SK-N-SH treated with all-trans-retinoic acid at 6 μM for 48 hours (cell line): ENCODE measurements around the gene SP5.

Source experiments
- ATAC-seq: fragments of 200-7000 bp; cut with Tn5 transposase; 3 replicates; pipeline ENCODE4 v1.9.1; 2020; ENCODE audit warnings: mild to moderate bottlenecking, moderate library complexity
- ARNTL ChIP-seq: fragments of 450-650 bp; formaldehyde crosslinking; IDR thresholded peaks from 2 replicates; pipeline ENCODE4 v1.5.0; 2020; ENCODE audit warnings: low read depth, mild to moderate bottlenecking, moderate library complexity, borderline replicate concordance
- CSDC2 ChIP-seq: fragments of 250-450 bp; sonication (Bioruptor Pico); IDR thresholded peaks from 2 replicates; pipeline ENCODE4 v1.5.0; 2020; ENCODE audit warnings: mild to moderate bottlenecking, moderate library complexity
- ESRRG ChIP-seq: fragments of 250-450 bp; sonication (Bioruptor Pico); IDR thresholded peaks from 2 replicates; pipeline ENCODE4 v1.6.1; 2021; ENCODE audit warnings: mild to moderate bottlenecking
- GLIS3 ChIP-seq: fragments of 250-450 bp; sonication (Bioruptor Pico); IDR thresholded peaks from 2 replicates; pipeline ENCODE4 v1.5.0; 2020; ENCODE audit warnings: mild to moderate bottlenecking, moderate library complexity
- ISL1 ChIP-seq: fragments of 250-450 bp; sonication (Bioruptor Pico); IDR thresholded peaks from 2 replicates; pipeline ENCODE4 v2.1.2; 2022; ENCODE audit warnings: mild to moderate bottlenecking, moderate library complexity
- PPARA ChIP-seq: fragments of 250-450 bp; sonication (Bioruptor Pico); IDR thresholded peaks from 2 replicates; pipeline ENCODE4 v1.5.0; 2020; ENCODE audit warnings: mild to moderate bottlenecking, borderline replicate concordance
- SNAI2 ChIP-seq: fragments of 250-450 bp; sonication (Bioruptor Pico); IDR thresholded peaks from 2 replicates; pipeline ENCODE4 v1.5.0; 2020; ENCODE audit warnings: mild to moderate bottlenecking, moderate library complexity
- TCF4 ChIP-seq: fragments of 250-450 bp; sonication (Bioruptor Pico); IDR thresholded peaks from 2 replicates; pipeline ENCODE4 v1.8.0; 2021; ENCODE audit warnings: mild to moderate bottlenecking, moderate library complexity, borderline replicate concordance
- TOX ChIP-seq: fragments of 250-450 bp; sonication (Bioruptor Pico); IDR thresholded peaks from 2 replicates; pipeline ENCODE4 v1.8.0; 2021; ENCODE audit warnings: mild to moderate bottlenecking, moderate library complexity, borderline replicate concordance
- ZC3H10 ChIP-seq: fragments of 250-450 bp; sonication (Bioruptor Pico); IDR thresholded peaks from 2 replicates; pipeline ENCODE4 v1.5.1; 2021; ENCODE audit warnings: mild to moderate bottlenecking, moderate library complexity
- ZFP3 ChIP-seq: fragments of 250-450 bp; sonication (Bioruptor Pico); IDR thresholded peaks from 2 replicates; pipeline ENCODE4 v1.5.0; 2020; ENCODE audit warnings: mild to moderate bottlenecking, moderate library complexity
- ZFP30 ChIP-seq: fragments of 450-650 bp; formaldehyde crosslinking; IDR thresholded peaks from 2 replicates; pipeline ENCODE4 v1.5.0; 2022; ENCODE audit warnings: mild to moderate bottlenecking, moderate library complexity
- ZNF565 ChIP-seq: fragments of 450-650 bp; formaldehyde crosslinking; conservative IDR thresholded peaks from 2 replicates; pipeline ENCODE4 v1.5.0; 2020; ENCODE audit warnings: low read depth, mild to moderate bottlenecking, moderate library complexity
- ZNF8 ChIP-seq: fragments of 450-650 bp; formaldehyde crosslinking; IDR thresholded peaks from 2 replicates; pipeline ENCODE4 v1.5.0; 2020; ENCODE audit warnings: mild to moderate bottlenecking, moderate library complexity
- TF ChIP-seq, protein P1 (sequence below): fragments of 250-450 bp; sonication (Bioruptor Pico); IDR thresholded peaks from 2 replicates; pipeline ENCODE4 v1.5.1; 2020; ENCODE audit warnings: low read depth, mild to moderate bottlenecking, moderate library complexity
- TF ChIP-seq, protein P2 (sequence below): fragments of 250-450 bp; sonication (Bioruptor Pico); IDR thresholded peaks from 2 replicates; pipeline ENCODE4 v1.8.0; 2021; ENCODE audit warnings: low read depth, mild to moderate bottlenecking, moderate library complexity, borderline replicate concordance
- TF ChIP-seq, protein P3 (sequence below): fragments of 250-450 bp; sonication (Bioruptor Pico); IDR thresholded peaks from 2 replicates; pipeline ENCODE4 v1.8.0; 2020; ENCODE audit warnings: mild to moderate bottlenecking, moderate library complexity, borderline replicate concordance
- TF ChIP-seq, protein P4 (sequence below): fragments of 250-450 bp; sonication (Bioruptor Pico); IDR thresholded peaks from 2 replicates; pipeline ENCODE4 v1.5.0; 2020; ENCODE audit warnings: mild to moderate bottlenecking, moderate library complexity

The SP5 gene

DNA sequence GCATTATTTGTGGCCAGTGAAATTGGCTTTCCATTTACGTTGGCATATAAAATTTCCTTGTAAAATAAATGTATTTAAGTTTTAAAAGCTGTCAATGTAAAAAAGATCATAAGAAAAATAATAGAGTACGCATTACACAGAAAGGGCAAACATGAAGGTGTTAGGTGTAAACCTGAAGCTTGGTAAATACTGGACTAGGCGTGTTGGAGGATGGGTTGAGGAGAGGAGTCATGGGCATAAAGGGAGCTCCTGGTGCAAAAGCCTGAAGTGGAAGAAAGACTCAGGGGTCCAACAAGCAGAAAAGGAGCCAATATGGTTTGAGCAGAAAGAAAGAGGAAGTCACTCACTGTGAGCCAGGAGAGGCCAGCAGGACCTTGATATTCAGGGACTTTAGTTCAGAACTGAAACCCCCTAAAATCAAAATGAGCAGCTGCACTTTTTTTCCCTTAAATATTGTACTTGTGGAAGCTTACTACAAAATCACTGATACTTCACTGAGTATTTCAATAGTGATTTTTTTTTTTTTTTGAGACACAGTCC is 24.4 kb downstream of the SP5 start:
- TF ChIP-seq ISL1 (no peak), ZFP30 (CRISPR knock-in tag) (no peak), TCF4 (CRISPR knock-in tag) (no peak), ARNTL (no peak), ZC3H10 (CRISPR knock-in tag) (no peak), SNAI2 (CRISPR knock-in tag) (no peak), ZNF565 (CRISPR knock-in tag) (no peak), CSDC2 (CRISPR knock-in tag) (no peak), PPARA (CRISPR knock-in tag) (no peak), ZNF8 (CRISPR knock-in tag) (no peak), ZFP3 (CRISPR knock-in tag) (no peak), GLIS3 (CRISPR knock-in tag) (no peak)
- TF ChIP-seq, protein P1, sequence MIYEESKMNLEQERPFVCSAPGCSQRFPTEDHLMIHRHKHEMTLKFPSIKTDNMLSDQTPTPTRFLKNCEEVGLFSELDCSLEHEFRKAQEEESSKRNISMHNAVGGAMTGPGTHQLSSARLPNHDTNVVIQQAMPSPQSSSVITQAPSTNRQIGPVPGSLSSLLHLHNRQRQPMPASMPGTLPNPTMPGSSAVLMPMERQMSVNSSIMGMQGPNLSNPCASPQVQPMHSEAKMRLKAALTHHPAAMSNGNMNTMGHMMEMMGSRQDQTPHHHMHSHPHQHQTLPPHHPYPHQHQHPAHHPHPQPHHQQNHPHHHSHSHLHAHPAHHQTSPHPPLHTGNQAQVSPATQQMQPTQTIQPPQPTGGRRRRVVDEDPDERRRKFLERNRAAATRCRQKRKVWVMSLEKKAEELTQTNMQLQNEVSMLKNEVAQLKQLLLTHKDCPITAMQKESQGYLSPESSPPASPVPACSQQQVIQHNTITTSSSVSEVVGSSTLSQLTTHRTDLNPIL (CRISPR knock-in tag) = no peak
- TF ChIP-seq, protein P2, sequence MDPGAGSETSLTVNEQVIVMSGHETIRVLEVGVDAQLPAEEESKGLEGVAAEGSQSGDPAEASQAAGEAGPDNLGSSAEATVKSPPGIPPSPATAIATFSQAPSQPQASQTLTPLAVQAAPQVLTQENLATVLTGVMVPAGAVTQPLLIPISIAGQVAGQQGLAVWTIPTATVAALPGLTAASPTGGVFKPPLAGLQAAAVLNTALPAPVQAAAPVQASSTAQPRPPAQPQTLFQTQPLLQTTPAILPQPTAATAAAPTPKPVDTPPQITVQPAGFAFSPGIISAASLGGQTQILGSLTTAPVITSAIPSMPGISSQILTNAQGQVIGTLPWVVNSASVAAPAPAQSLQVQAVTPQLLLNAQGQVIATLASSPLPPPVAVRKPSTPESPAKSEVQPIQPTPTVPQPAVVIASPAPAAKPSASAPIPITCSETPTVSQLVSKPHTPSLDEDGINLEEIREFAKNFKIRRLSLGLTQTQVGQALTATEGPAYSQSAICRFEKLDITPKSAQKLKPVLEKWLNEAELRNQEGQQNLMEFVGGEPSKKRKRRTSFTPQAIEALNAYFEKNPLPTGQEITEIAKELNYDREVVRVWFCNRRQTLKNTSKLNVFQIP = no peak
- no peak; the same call in 2 of the 3 replicates for ATAC-seq

DNA sequence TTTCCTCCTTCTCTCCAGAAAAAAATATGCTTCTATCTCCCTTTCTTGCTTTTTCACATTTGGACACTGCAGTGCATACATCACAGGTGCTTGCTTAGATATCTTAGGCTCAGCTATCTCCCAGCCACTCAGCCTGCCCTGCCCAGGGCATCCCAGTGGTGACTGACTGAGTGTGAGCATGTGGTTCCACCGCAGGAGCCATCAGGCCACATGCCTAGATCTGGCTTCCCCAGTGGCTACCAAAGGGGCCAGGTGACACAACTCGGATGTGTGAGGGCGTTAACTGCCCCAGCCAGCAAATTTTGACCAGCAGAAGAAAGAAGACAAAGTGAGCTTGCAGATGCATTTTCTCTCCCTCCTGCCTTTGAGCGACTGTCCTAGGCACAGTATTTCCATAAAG is 25.5 kb downstream of the SP5 start:
- TF ChIP-seq ISL1 (no peak), GLIS3 (CRISPR knock-in tag) (no peak), CSDC2 (CRISPR knock-in tag) (no peak)
- TF ChIP-seq, protein P3, sequence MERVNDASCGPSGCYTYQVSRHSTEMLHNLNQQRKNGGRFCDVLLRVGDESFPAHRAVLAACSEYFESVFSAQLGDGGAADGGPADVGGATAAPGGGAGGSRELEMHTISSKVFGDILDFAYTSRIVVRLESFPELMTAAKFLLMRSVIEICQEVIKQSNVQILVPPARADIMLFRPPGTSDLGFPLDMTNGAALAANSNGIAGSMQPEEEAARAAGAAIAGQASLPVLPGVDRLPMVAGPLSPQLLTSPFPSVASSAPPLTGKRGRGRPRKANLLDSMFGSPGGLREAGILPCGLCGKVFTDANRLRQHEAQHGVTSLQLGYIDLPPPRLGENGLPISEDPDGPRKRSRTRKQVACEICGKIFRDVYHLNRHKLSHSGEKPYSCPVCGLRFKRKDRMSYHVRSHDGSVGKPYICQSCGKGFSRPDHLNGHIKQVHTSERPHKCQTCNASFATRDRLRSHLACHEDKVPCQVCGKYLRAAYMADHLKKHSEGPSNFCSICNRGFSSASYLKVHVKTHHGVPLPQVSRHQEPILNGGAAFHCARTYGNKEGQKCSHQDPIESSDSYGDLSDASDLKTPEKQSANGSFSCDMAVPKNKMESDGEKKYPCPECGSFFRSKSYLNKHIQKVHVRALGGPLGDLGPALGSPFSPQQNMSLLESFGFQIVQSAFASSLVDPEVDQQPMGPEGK (CRISPR knock-in tag) = no peak
- ATAC-seq = no peak

DNA sequence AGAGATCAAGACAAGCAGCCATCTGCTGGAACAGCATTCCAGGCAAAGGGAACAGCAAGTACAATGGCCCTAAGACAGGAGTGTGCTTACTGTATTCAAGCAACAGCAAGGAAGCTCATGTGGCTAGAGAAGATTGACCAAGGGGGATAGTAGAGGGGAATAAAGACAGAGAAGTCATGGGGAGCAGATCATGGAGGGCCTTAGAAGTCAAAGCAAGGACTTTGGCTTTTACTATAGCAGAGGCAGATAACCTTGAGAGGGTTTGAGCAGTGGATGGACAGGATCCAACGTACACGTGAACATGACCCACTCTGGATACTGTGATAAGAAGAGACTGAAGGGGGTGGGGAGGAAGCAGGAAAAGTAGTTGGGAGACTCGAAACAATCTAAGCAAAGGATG is 26.9 kb downstream of the SP5 start:
- ATAC-seq = no peak
- TF ChIP-seq, protein P4, sequence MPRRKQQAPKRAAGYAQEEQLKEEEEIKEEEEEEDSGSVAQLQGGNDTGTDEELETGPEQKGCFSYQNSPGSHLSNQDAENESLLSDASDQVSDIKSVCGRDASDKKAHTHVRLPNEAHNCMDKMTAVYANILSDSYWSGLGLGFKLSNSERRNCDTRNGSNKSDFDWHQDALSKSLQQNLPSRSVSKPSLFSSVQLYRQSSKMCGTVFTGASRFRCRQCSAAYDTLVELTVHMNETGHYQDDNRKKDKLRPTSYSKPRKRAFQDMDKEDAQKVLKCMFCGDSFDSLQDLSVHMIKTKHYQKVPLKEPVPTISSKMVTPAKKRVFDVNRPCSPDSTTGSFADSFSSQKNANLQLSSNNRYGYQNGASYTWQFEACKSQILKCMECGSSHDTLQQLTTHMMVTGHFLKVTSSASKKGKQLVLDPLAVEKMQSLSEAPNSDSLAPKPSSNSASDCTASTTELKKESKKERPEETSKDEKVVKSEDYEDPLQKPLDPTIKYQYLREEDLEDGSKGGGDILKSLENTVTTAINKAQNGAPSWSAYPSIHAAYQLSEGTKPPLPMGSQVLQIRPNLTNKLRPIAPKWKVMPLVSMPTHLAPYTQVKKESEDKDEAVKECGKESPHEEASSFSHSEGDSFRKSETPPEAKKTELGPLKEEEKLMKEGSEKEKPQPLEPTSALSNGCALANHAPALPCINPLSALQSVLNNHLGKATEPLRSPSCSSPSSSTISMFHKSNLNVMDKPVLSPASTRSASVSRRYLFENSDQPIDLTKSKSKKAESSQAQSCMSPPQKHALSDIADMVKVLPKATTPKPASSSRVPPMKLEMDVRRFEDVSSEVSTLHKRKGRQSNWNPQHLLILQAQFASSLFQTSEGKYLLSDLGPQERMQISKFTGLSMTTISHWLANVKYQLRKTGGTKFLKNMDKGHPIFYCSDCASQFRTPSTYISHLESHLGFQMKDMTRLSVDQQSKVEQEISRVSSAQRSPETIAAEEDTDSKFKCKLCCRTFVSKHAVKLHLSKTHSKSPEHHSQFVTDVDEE (CRISPR knock-in tag) = no peak
- TF ChIP-seq TOX (CRISPR knock-in tag) (no peak), ZNF565 (CRISPR knock-in tag) (no peak), ZFP3 (CRISPR knock-in tag) (no peak), ZFP30 (CRISPR knock-in tag) (no peak), ARNTL (no peak)
- TF ChIP-seq, protein P3 (CRISPR knock-in tag) = no peak

DNA sequence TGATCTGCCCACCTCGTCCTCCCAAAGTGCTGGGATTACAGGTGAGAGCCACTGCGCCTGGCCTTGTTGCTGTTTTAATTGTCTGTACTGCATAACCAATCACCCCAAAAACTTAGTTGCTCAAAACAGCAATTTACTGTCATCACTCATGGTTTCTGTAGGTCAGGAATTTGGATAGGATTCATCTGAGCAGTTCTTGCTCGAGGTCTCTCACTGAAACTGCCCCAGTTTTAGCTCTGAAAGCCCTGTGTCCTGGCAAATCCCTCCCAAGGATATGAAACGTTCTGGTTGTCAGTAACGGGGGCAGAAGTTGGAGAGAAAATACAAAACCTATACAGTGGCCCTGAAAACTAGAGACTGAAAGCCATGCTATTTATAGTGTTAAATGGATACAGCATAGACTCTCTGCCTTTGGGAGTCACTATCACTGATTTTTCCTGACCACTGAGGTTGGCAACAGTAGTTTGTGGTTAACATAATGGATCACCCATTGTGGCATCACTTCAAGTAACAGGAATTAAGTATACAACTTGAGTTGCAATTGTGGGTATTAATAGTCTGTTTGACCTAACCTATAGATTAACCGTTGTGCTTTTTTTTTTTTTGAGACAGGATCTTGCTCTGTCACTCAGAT is 27.9 kb downstream of the SP5 start:
- no peak for ATAC-seq

More for the DNA sequence above, 27.9 kb downstream of the SP5 start:
- TF ChIP-seq ISL1 (no peak), ZC3H10 (CRISPR knock-in tag) (no peak), ESRRG (no peak), ZNF8 (CRISPR knock-in tag) (no peak), TOX (CRISPR knock-in tag) (no peak)
